ENCODE measurements around the gene CASP1.

Gene CASP1

GRCh38 chr11:105045676-105046296 is 10.8 kb upstream of the CASP1 start:
- DNase-seq: peak in 2 of 3 donors; percentile 54 to 58

- peak; percentile 82 to 88 (median 83) for DNase-seq
These were observed 9.9 kb upstream of the CASP1 start, which contains the start of gene CARD16 for GRCh38 chr11:105044557-105045524. CARD16 (minus strand) TSS chr11:105045335; CDS start chr11:105045297, 38 bp downstream.

- no peak for DNase-seq
These were observed 7.2 kb upstream of the CASP1 start for GRCh38 chr11:105042178-105042577.

GRCh38 chr11:105040703-105041102 is 5.8 kb upstream of the CASP1 start:
- no peak for DNase-seq

- DNase-seq: peak in 2 of 3 donors; percentile 37
These were observed 556 bp downstream of the CASP1 start for GRCh38 chr11:105034388-105034787.

GRCh38 chr11:105033781-105034180 is 1.2 kb downstream of the CASP1 start:
- DNase-seq: no peak

GRCh38 chr11:105033343-105033742 is 1.6 kb downstream of the CASP1 start:
- DNase-seq: peak; percentile 87 to 95 (median 88)

- peak; percentile 60 to 76 (median 73) for DNase-seq
These were observed 2.4 kb downstream of the CASP1 start for GRCh38 chr11:105032495-105032894.

- DNase-seq: peak in 2 of 3 donors; percentile 26 to 41
These were observed 7.3 kb downstream of the CASP1 start for GRCh38 chr11:105027678-105028077.

GRCh38 chr11:105024394-105024793 is 10.6 kb downstream of the CASP1 start:
- no peak for DNase-seq

- DNase-seq: peak; percentile 75 to 94 (median 87)
These were observed 11.9 kb downstream of the CASP1 start, which contains the start of gene CASP5 for GRCh38 chr11:105023003-105023402. CASP5 (minus strand) TSS chr11:105023168; CDS start chr11:105023136, 32 bp downstream.

GRCh38 chr11:105022527-105022926 is 12.4 kb downstream of the CASP1 start:
- DNase-seq: no peak

- no peak for DNase-seq
These were observed 27.5 kb downstream of the CASP1 start for GRCh38 chr11:105007463-105007862.

- DNase-seq: no peak
These were observed 29.5 kb downstream of the CASP1 start for GRCh38 chr11:105005451-105005845.

- no peak for DNase-seq
These were observed 30.9 kb downstream of the CASP1 start for GRCh38 chr11:105004021-105004420.

GRCh38 chr11:105003151-105003550 is 31.8 kb downstream of the CASP1 start:
- no peak for DNase-seq

GRCh38 chr11:105000797-105001196 is 34.1 kb downstream of the CASP1 start:
- DNase-seq: peak; percentile 34 to 59 (median 43)

- peak in 2 of 3 donors; percentile 11 to 12 for DNase-seq
These were observed 34.8 kb downstream of the CASP1 start for GRCh38 chr11:105000167-105000566.

- DNase-seq: no peak
These were observed 35.2 kb downstream of the CASP1 start for GRCh38 chr11:104999721-105000120.

GRCh38 chr11:104997288-104997687 is 37.7 kb downstream of the CASP1 start:
- peak in 1 of 3 donors; percentile 6 for DNase-seq

GRCh38 chr11:104995001-104995408 is 39.9 kb downstream of the CASP1 start:
- DNase-seq: no peak

GRCh38 chr11:104992781-104993180 is 42.2 kb downstream of the CASP1 start:
- DNase-seq: no peak

- DNase-seq: no peak
These were observed 43.0 kb downstream of the CASP1 start for GRCh38 chr11:104991994-104992393.

GRCh38 chr11:104984808-104985207 is 50.1 kb downstream of the CASP1 start:
- DNase-seq: no peak
